HEK293 (cell line): ENCODE measurements around the gene URAD.

Experiments
- CTCF ChIA-PET: fragments of 350-600 bp; formaldehyde crosslinking; extraction: SDS; loops from one replicate; lab custom pipeline; 2021; ENCODE audit warnings: antibody characterized with exemption; lab: Yijun Ruan, JAX
- POLR2A ChIA-PET: fragments of 300-600 bp; formaldehyde crosslinking; extraction: SDS; loops from one replicate; lab custom pipeline; 2020; ENCODE audit warnings: antibody characterized with exemption, inconsistent platforms; lab: Yijun Ruan, JAX
- H3K27ac ChIP-seq: fragments of 200-500 bp; sonication (Bioruptor generic); 2 replicates; pipeline ENCODE4 v1.5.1; 2014; ENCODE audit warnings: low read depth, low read length, control low read depth, inconsistent platforms; ENCODE audit errors: extremely low read depth
- H3K36me3 ChIP-seq, 2 experiments: fragments of 200-500 bp in 1 of 2; sonication (Bioruptor generic) in 1 of 2; 1 replicate in 1 of 2; 2 replicates in 1 of 2; pipeline ENCODE4 v1.5.1; 2014 to 2017; ENCODE audit warnings: inconsistent platforms in 2 of 2, low read length in 2 of 2; ENCODE audit not compliant: control insufficient read depth in 2 of 2, insufficient read depth in 1 of 2
- H3K4me1 ChIP-seq: fragments of 200-500 bp; sonication (Bioruptor generic); 2 replicates; pipeline ENCODE4 v1.5.1; 2014; ENCODE audit warnings: mild to moderate bottlenecking, low read length, inconsistent platforms; ENCODE audit not compliant: control insufficient read depth, insufficient read depth
- H3K4me3 ChIP-seq: 2 replicates; pipeline ENCODE4 v1.5.1; 2011; ENCODE audit warnings: low read depth, mild to moderate bottlenecking, control low read depth, low read length, moderate library complexity
- H3K9me3 ChIP-seq: fragments of 200-500 bp; sonication (Bioruptor generic); 2 replicates; pipeline ENCODE4 v1.5.1; 2014; ENCODE audit warnings: low read depth, low read length, inconsistent platforms; ENCODE audit not compliant: control insufficient read depth, insufficient read depth
- ATF2 ChIP-seq: fragments of 450-650 bp; formaldehyde crosslinking; IDR thresholded peaks from 2 replicates; pipeline ENCODE4 v1.5.1; 2016; ENCODE audit warnings: missing biosample characterization, missing genetic modification characterization, low read depth
- HOXC10 ChIP-seq: sonication (generic); formaldehyde crosslinking; IDR thresholded peaks from 2 replicates; pipeline ENCODE4 v1.8.1; 2023; ENCODE audit warnings: mild to moderate bottlenecking, missing genetic modification reagents
- KLF10 ChIP-seq: fragments of 450-650 bp; IDR thresholded peaks from 2 replicates; pipeline ENCODE4 v1.5.1; 2018; ENCODE audit warnings: missing biosample characterization, mild to moderate bottlenecking, missing genetic modification characterization
- MEIS1 ChIP-seq: sonication (generic); formaldehyde crosslinking; IDR thresholded peaks from 2 replicates; pipeline ENCODE4 v1.8.1; 2022; ENCODE audit warnings: missing genetic modification reagents, mild to moderate bottlenecking, borderline replicate concordance
- WT1 ChIP-seq: fragments of 450-650 bp; formaldehyde crosslinking; IDR thresholded peaks from 2 replicates; pipeline ENCODE4 v1.5.1; 2016; ENCODE audit warnings: missing biosample characterization, missing genetic modification characterization
- ZBTB21 ChIP-seq: fragments of 450-650 bp; formaldehyde crosslinking; IDR thresholded peaks from 2 replicates; pipeline ENCODE4 v1.5.1; 2017; ENCODE audit warnings: missing biosample characterization, missing genetic modification characterization
- ZNF10 ChIP-seq: fragments of 450-650 bp; formaldehyde crosslinking; IDR thresholded peaks from 2 replicates; pipeline ENCODE4 v1.5.1; 2017; ENCODE audit warnings: missing biosample characterization, missing genetic modification characterization
- ZNF184 ChIP-seq: fragments of 450-650 bp; IDR thresholded peaks from 2 replicates; pipeline ENCODE4 v1.5.1; 2018; ENCODE audit warnings: missing biosample characterization, mild to moderate bottlenecking, missing genetic modification characterization
- ZNF214 ChIP-seq: fragments of 450-650 bp; formaldehyde crosslinking; IDR thresholded peaks from 2 replicates; pipeline ENCODE4 v1.5.1; 2017; ENCODE audit warnings: missing biosample characterization, mild to moderate bottlenecking, missing genetic modification characterization, borderline replicate concordance
- ZNF274 ChIP-seq, 2 experiments: fragments of 200-500 bp in 1 of 2; fragments of 450-650 bp in 1 of 2; sonication (Bioruptor generic) in 1 of 2; formaldehyde crosslinking in 1 of 2; IDR thresholded peaks; 2 replicates each; pipeline versions ENCODE4 v1.5.1 to v1.6.1; 2014 to 2016; ENCODE audit warnings: borderline replicate concordance in 1 of 2, inconsistent platforms in 1 of 2, low read length in 1 of 2, missing biosample characterization in 1 of 2, missing genetic modification characterization in 1 of 2
- ZNF292 ChIP-seq: fragments of 450-650 bp; formaldehyde crosslinking; IDR thresholded peaks from 2 replicates; pipeline ENCODE4 v1.5.1; 2016; ENCODE audit warnings: low read depth, missing biosample characterization, missing genetic modification characterization, borderline replicate concordance
- ZNF335 ChIP-seq: fragments of 450-650 bp; formaldehyde crosslinking; conservative IDR thresholded peaks from 2 replicates; pipeline ENCODE4 v1.5.1; 2016; ENCODE audit warnings: missing biosample characterization, missing genetic modification characterization
- ZNF366 ChIP-seq: fragments of 450-650 bp; formaldehyde crosslinking; conservative IDR thresholded peaks from 2 replicates; pipeline ENCODE4 v1.5.1; 2016; ENCODE audit warnings: missing biosample characterization, missing genetic modification characterization
- ZNF398 ChIP-seq: fragments of 450-650 bp; formaldehyde crosslinking; IDR thresholded peaks from 2 replicates; pipeline ENCODE4 v1.5.1; 2017; ENCODE audit warnings: missing biosample characterization, missing genetic modification characterization
- ZNF473 ChIP-seq: fragments of 450-650 bp; formaldehyde crosslinking; IDR thresholded peaks from 2 replicates; pipeline ENCODE4 v1.5.1; 2017; ENCODE audit warnings: missing biosample characterization, missing genetic modification characterization
- ZNF529 ChIP-seq: fragments of 450-650 bp; formaldehyde crosslinking; IDR thresholded peaks from 2 replicates; pipeline ENCODE4 v1.5.1; 2017; ENCODE audit warnings: missing genetic modification characterization, missing biosample characterization; ENCODE audit not compliant: insufficient replicate concordance
- ZNF621 ChIP-seq: fragments of 450-650 bp; formaldehyde crosslinking; IDR thresholded peaks from 2 replicates; pipeline ENCODE4 v1.5.1; 2017; ENCODE audit warnings: missing biosample characterization, missing genetic modification characterization
- ZNF670 ChIP-seq: fragments of 450-650 bp; formaldehyde crosslinking; IDR thresholded peaks from 2 replicates; pipeline ENCODE4 v1.5.1; 2016; ENCODE audit warnings: missing biosample characterization, missing genetic modification characterization, low read depth
- ZNF792 ChIP-seq: fragments of 450-650 bp; formaldehyde crosslinking; IDR thresholded peaks from 2 replicates; pipeline ENCODE4 v1.5.1; 2016; ENCODE audit warnings: missing biosample characterization, missing genetic modification characterization
- TF ChIP-seq, protein P1 (sequence below): fragments of 450-650 bp; formaldehyde crosslinking; optimal IDR thresholded peaks from 2 replicates; pipeline ENCODE3; 2016; ENCODE audit warnings: missing biosample characterization, mild to moderate bottlenecking, missing genetic modification characterization
- TF ChIP-seq, protein P2 (sequence below): fragments of 450-650 bp; formaldehyde crosslinking; IDR thresholded peaks from 2 replicates; pipeline ENCODE4; 2016; ENCODE audit warnings: missing biosample characterization, missing genetic modification characterization
- TF ChIP-seq, protein P3 (sequence below): fragments of 450-650 bp; formaldehyde crosslinking; IDR thresholded peaks from 2 replicates; pipeline ENCODE4 v1.5.1; 2016; ENCODE audit warnings: missing biosample characterization, missing genetic modification characterization

The URAD gene

GRCh38 chr13:28031896-28032288 is 43.4 kb upstream of the URAD start:
- no peak overlapping the region for H3K27ac ChIP-seq
- no peak overlapping the region for H3K4me3 ChIP-seq
- ChIA-PET CTCF (no interaction called here), POLR2A (no interaction called here)
- no peak for TF ChIP-seq KLF10 (tag by site-specific recombination)
- TF ChIP-seq, protein P1, sequence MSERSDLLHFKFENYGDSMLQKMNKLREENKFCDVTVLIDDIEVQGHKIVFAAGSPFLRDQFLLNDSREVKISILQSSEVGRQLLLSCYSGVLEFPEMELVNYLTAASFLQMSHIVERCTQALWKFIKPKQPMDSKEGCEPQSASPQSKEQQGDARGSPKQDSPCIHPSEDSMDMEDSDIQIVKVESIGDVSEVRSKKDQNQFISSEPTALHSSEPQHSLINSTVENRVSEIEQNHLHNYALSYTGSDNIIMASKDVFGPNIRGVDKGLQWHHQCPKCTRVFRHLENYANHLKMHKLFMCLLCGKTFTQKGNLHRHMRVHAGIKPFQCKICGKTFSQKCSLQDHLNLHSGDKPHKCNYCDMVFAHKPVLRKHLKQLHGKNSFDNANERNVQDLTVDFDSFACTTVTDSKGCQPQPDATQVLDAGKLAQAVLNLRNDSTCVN: no peak
- no peak for TF ChIP-seq ZNF184
- no peak for TF ChIP-seq ZNF214
- no peak for TF ChIP-seq MEIS1 (CRISPR knock-in tag)
- TF ChIP-seq ZNF10: no peak
- no peak for TF ChIP-seq ZNF473 (tag by site-specific recombination)
- no peak for TF ChIP-seq WT1 (tag by site-specific recombination)
- TF ChIP-seq ZNF335 (tag by site-specific recombination): no peak
- no peak for TF ChIP-seq ZBTB21 (tag by site-specific recombination)
- no peak for TF ChIP-seq ZNF274 (IDR thresholded peaks at IDR 0.05; ENCODE audit: low read length)
- no peak for TF ChIP-seq ZNF274 (tag by site-specific recombination; IDR thresholded peaks at IDR 0.05; ENCODE audit: borderline replicate concordance)
- TF ChIP-seq ZNF366 (tag by site-specific recombination): no peak
- H3K36me3 ChIP-seq: no peaks in the 10 kb centered on the region
- H3K4me1 ChIP-seq: no peaks in the 10 kb centered on the region
- no peaks in the 10 kb centered on the region for H3K9me3 ChIP-seq

DNA sequence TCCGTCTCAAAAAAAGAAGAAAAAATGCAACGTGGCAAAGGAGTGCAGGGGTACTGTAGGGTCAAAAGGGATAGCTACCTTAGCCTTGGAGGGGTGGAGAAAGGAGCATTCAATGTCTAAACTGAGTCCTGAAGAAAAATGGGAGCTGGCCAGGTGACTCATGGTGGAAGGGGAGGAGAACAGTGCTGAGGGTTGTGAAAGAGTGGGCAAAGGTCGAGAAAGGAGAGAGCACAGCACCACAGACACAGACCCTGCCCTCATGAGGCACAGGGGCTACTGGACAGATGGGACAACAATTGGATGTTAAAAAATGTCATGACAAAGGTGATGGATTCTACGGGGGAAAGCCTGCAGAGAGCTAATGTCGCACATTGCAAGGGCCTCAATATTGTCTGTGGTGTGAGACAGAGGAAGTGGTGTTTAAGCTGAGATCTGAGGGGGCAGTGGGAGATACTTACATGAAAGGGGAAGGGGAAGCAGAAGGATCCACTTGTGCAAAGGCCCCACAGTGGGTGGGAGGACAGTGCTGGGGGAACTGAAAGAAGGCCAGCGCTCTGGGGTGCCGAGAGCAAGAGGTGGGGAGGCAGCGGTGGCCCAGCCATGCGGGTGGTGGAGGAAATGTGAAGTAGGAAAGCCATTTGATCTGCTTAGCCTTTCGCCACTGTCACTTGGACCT is 42.9 kb upstream of the URAD start:
- ChIA-PET POLR2A (no interaction called here), CTCF (no interaction called here)
- TF ChIP-seq ZNF670 (tag by site-specific recombination): no peak
- Histone ChIP-seq H3K4me3 (no peak overlapping the region), H3K9me3 (no peaks in the 10 kb centered on the region), H3K36me3 (no peaks in the 10 kb centered on the region), H3K27ac (no peak overlapping the region), H3K4me1 (no peaks in the 10 kb centered on the region)

DNA sequence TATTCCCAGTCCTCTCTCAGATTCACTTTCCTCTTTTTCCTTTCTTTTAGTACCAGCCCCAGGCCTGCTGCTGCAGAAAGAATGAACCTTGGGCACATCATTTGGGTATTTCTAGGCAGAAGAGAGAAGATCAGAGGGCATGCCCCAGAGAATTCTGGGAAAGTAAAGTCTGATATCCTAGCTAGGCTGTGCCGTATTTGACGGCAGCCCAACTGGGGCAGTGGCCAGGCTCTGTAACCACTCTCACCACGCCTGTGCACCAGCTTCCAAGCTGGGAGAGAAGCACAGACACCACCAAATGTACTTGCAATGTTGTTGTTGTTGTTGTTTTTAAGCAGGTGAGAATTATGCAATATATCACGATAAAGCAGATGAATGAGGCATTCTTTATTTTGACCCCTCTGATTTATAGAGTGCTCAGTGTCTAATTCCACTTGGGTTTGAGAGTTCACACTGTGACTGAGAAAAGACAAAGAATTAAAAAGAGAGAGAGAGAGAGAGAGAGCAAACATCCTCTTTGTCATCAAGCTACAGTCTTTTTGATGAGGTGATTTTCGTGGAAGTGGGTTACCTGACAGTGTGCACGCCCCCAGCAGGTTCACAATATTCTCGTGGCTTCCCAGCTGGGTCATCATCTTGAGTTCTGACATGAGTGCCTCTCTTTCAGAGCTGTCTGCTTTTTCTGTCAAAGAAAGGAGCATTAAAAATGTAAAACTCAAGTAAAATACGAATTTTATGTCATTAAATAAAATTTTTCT is 39.3 kb upstream of the URAD start:
- no peak overlapping the region for H3K4me3 ChIP-seq
- ChIA-PET CTCF (interaction anchor here (0.6 kb wide), 1 partner anchor 300 kb away, joined by 3 read pairs; no protein-coding TSS in a partner anchor), POLR2A (no interaction called here)
- H3K36me3 ChIP-seq: no peaks in the 10 kb centered on the region
- H3K27ac ChIP-seq: no peak overlapping the region
- H3K4me1 ChIP-seq: no peaks in the 10 kb centered on the region
- no peaks in the 10 kb centered on the region for H3K9me3 ChIP-seq
- TF ChIP-seq ZNF398 (no peak), ATF2 (tag by site-specific recombination) (no peak), HOXC10 (CRISPR knock-in tag) (no peak), ZNF292 (tag by site-specific recombination) (no peak), ZNF621 (tag by site-specific recombination) (no peak), ZNF529 (tag by site-specific recombination) (no peak), ZNF792 (tag by site-specific recombination) (no peak)
- TF ChIP-seq, protein P2, sequence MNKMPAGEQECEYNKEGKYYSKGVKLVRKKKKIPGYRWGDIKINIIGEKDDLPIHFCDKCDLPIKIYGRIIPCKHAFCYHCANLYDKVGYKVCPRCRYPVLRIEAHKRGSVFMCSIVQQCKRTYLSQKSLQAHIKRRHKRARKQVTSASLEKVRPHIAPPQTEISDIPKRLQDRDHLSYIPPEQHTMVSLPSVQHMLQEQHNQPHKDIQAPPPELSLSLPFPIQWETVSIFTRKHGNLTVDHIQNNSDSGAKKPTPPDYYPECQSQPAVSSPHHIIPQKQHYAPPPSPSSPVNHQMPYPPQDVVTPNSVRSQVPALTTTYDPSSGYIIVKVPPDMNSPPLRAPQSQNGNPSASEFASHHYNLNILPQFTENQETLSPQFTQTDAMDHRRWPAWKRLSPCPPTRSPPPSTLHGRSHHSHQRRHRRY (tag by site-specific recombination): no peak
- TF ChIP-seq, protein P3, sequence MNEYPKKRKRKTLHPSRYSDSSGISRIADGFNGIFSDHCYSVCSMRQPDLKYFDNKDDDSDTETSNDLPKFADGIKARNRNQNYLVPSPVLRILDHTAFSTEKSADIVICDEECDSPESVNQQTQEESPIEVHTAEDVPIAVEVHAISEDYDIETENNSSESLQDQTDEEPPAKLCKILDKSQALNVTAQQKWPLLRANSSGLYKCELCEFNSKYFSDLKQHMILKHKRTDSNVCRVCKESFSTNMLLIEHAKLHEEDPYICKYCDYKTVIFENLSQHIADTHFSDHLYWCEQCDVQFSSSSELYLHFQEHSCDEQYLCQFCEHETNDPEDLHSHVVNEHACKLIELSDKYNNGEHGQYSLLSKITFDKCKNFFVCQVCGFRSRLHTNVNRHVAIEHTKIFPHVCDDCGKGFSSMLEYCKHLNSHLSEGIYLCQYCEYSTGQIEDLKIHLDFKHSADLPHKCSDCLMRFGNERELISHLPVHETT (tag by site-specific recombination): no peak
